HepG2 (cell line): ENCODE measurements around the gene HPCAL1. TPM values are rescaled to one million over a fixed set of nuclear protein-coding genes. Genes with fewer than 3 reads are reported as not detected.

Experiments used
- CENPX ChIP-seq: sonication (generic); formaldehyde crosslinking; IDR thresholded peaks from 2 replicates; pipeline ENCODE4 v1.9.0; 2021; ENCODE audit warnings: mild to moderate bottlenecking, missing genetic modification reagents, moderate library complexity
- FOXK1 ChIP-seq: sonication (generic); formaldehyde crosslinking; IDR thresholded peaks from 2 replicates; pipeline ENCODE4 v1.4.0; 2020; ENCODE audit warnings: low read depth, missing genetic modification reagents, borderline replicate concordance
- HHEX ChIP-seq: IDR thresholded peaks from 2 replicates; pipeline ENCODE4 v1.6.1; 2016; ENCODE audit warnings: control low read depth
- HMG20B ChIP-seq: conservative IDR thresholded peaks from 2 replicates; pipeline ENCODE4 v1.6.1; 2016; ENCODE audit warnings: missing genetic modification reagents, missing compliant biosample characterization
- HNRNPLL ChIP-seq: fragments of 200-400 bp; formaldehyde crosslinking; IDR thresholded peaks from 2 replicates; pipeline ENCODE4 v1.6.1; 2017; ENCODE audit warnings: mild to moderate bottlenecking, low read depth, low read length; ENCODE audit not compliant: poor library complexity, severe bottlenecking
- IKZF4 ChIP-seq: sonication (generic); formaldehyde crosslinking; IDR thresholded peaks from 2 replicates; pipeline ENCODE4 v1.5.1; 2020; ENCODE audit warnings: borderline replicate concordance, mild to moderate bottlenecking, low read depth, missing genetic modification reagents; ENCODE audit errors: not compliant biosample characterization
- KDM5B ChIP-seq: sonication (generic); formaldehyde crosslinking; IDR thresholded peaks from 2 replicates; pipeline ENCODE4 v1.4.0; 2020; ENCODE audit warnings: missing genetic modification reagents, mild to moderate bottlenecking, borderline replicate concordance
- MZF1 ChIP-seq: sonication (generic); formaldehyde crosslinking; IDR thresholded peaks from 2 replicates; pipeline ENCODE4 v1.8.1; 2023; ENCODE audit warnings: mild to moderate bottlenecking, missing genetic modification reagents, borderline replicate concordance
- NAIF1 ChIP-seq: sonication (generic); formaldehyde crosslinking; IDR thresholded peaks from 2 replicates; pipeline ENCODE4 v1.5.0; 2020; ENCODE audit warnings: mild to moderate bottlenecking, missing genetic modification reagents, borderline replicate concordance
- NR2F2 ChIP-seq: IDR thresholded peaks from 2 replicates; pipeline ENCODE4 v1.6.1; 2012; ENCODE audit warnings: low read depth, inconsistent platforms, borderline replicate concordance
- SMAD1 ChIP-seq: sonication (generic); formaldehyde crosslinking; IDR thresholded peaks from 2 replicates; pipeline ENCODE4 v1.4.0; 2020; ENCODE audit warnings: missing genetic modification reagents, low read depth, mild to moderate bottlenecking, borderline replicate concordance
- TBL1XR1 ChIP-seq: fragments of 150-350 bp; IDR thresholded peaks from 2 replicates; pipeline ENCODE4 v1.6.1; 2014; ENCODE audit warnings: borderline replicate concordance, low read length; ENCODE audit not compliant: partially characterized antibody
- TFE3 ChIP-seq: IDR thresholded peaks from 2 replicates; pipeline ENCODE4 v1.6.1; 2016
- THAP11 ChIP-seq: IDR thresholded peaks from 2 replicates; pipeline ENCODE4 v1.6.1; 2016; ENCODE audit warnings: missing biosample characterization, missing genetic modification reagents
- THRA ChIP-seq: sonication (generic); formaldehyde crosslinking; IDR thresholded peaks from 2 replicates; pipeline ENCODE4 v1.4.0; 2020; ENCODE audit warnings: missing genetic modification reagents, borderline replicate concordance
- YEATS4 ChIP-seq: sonication (generic); formaldehyde crosslinking; IDR thresholded peaks from 2 replicates; pipeline ENCODE4 v1.4.0; 2020; ENCODE audit warnings: missing genetic modification reagents, borderline replicate concordance
- YY1 ChIP-seq: IDR thresholded peaks from 2 replicates; pipeline ENCODE4 v1.6.1; 2011; ENCODE audit warnings: low read length, low read depth, moderate library complexity, mild to moderate bottlenecking; ENCODE audit not compliant: insufficient read depth, insufficient replicate concordance
- ZBTB34 ChIP-seq: sonication (generic); formaldehyde crosslinking; IDR thresholded peaks from 2 replicates; pipeline ENCODE4 v1.8.0; 2022; ENCODE audit warnings: mild to moderate bottlenecking, missing genetic modification reagents
- ZFP41 ChIP-seq: sonication (generic); formaldehyde crosslinking; IDR thresholded peaks from 2 replicates; pipeline ENCODE4 v1.4.0; 2020; ENCODE audit warnings: mild to moderate bottlenecking, missing genetic modification reagents, borderline replicate concordance
- ZNF224 ChIP-seq: sonication (generic); formaldehyde crosslinking; IDR thresholded peaks from 2 replicates; pipeline ENCODE4 v1.5.0; 2020; ENCODE audit warnings: mild to moderate bottlenecking, missing genetic modification reagents
- ZNF274 ChIP-seq: sonication (generic); formaldehyde crosslinking; IDR thresholded peaks from 2 replicates; pipeline ENCODE4 v1.5.1; 2020; ENCODE audit warnings: mild to moderate bottlenecking, missing genetic modification reagents
- ZNF350 ChIP-seq: sonication (generic); formaldehyde crosslinking; IDR thresholded peaks from 2 replicates; pipeline ENCODE4 v1.4.0; 2020; ENCODE audit warnings: mild to moderate bottlenecking, low read depth, missing genetic modification reagents, borderline replicate concordance
- ZNF737 ChIP-seq: sonication (generic); formaldehyde crosslinking; IDR thresholded peaks from 2 replicates; pipeline ENCODE4 v1.5.0; 2020; ENCODE audit warnings: missing genetic modification reagents, mild to moderate bottlenecking, borderline replicate concordance
- ZSCAN21 ChIP-seq: sonication (generic); formaldehyde crosslinking; IDR thresholded peaks from 2 replicates; pipeline ENCODE4 v1.8.0; 2022; ENCODE audit warnings: mild to moderate bottlenecking, missing genetic modification reagents, moderate library complexity, borderline replicate concordance
- polyA plus RNA-seq, 8 experiments: library from polyadenylated mRNA; depleted of rRNA in 3 of 8; stranded (reverse) in 7 of 8; unstranded in 1 of 8; fragments of >200 nt; fragmentation: Illumina TruSeq in 4 of 8; extraction: Trizol in 4 of 8; gene quantifications; 2 replicates each; pipeline versions ENCODE4 v1.2.1 to v1.2.3, GENCODE V29; 2011 to 2016; ENCODE audit warnings: low read depth in 4 of 8, missing spikeins in 1 of 8, mixed read lengths in 1 of 8; ENCODE audit not compliant: insufficient read depth in 1 of 8
- total RNA-seq, 5 experiments: library from RNA; depleted of rRNA; stranded (reverse); fragments of >200 nt; fragmentation: Illumina TruSeq; extraction: Trizol; gene quantifications; 2 replicates each; pipeline ENCODE4 v1.2.3, GENCODE V29; 2016; ENCODE audit warnings: low read depth in 1 of 5

HPCAL1 gene
- total and polyA plus RNA-seq, 2 of the 13 experiments (the other 11 are each of a cell fraction or from before 2014, with no cell fraction given): 29.5 to 29.9 TPM

- peak; percentile 24 for TF ChIP-seq YY1
- TF ChIP-seq CENPX (CRISPR knock-in tag): no peak
- TF ChIP-seq HHEX (CRISPR knock-in tag): peak; percentile 45; the same call in 1 of the 2 replicates
- 0 out of 2 replicates have a peak, but pooled peaks have one; percentile 77 for TF ChIP-seq ZNF224 (CRISPR knock-in tag)
- peak; percentile 97 for TF ChIP-seq ZSCAN21 (CRISPR knock-in tag)
- peak; percentile 97 for TF ChIP-seq THRA
- peak; percentile 90; the same call in 1 of the 2 replicates for TF ChIP-seq ZNF350 (CRISPR knock-in tag)
- no peak; the same call in 1 of the 2 replicates for TF ChIP-seq KDM5B
- TF ChIP-seq HMG20B (CRISPR knock-in tag): peak; percentile 85
- peak; percentile 53; the same call in 1 of the 2 replicates for TF ChIP-seq YEATS4 (CRISPR knock-in tag)
- TF ChIP-seq ZBTB34 (CRISPR knock-in tag): 0 out of 2 replicates have a peak, but pooled peaks have one; percentile 61
- TF ChIP-seq ZNF274: peak; percentile 85; the same call in 1 of the 2 replicates
- 0 out of 2 replicates have a peak, but pooled peaks have one; percentile 54 for TF ChIP-seq MZF1
- TF ChIP-seq NR2F2: peak; percentile 48; the same call in 1 of the 2 replicates
- no peak; the same call in 1 of the 2 replicates for TF ChIP-seq SMAD1 (CRISPR knock-in tag)
- TF ChIP-seq TBL1XR1: peak; percentile 83
- peak; percentile 76; the same call in 1 of the 2 replicates for TF ChIP-seq TFE3 (CRISPR knock-in tag)
- TF ChIP-seq FOXK1 (CRISPR knock-in tag): peak; percentile 99
- no peak for TF ChIP-seq IKZF4
- peak; percentile 81 for TF ChIP-seq THAP11 (CRISPR knock-in tag)
- TF ChIP-seq HNRNPLL: peak; percentile 73
- TF ChIP-seq NAIF1: no peak; the same call in 1 of the 2 replicates
- 0 out of 2 replicates have a peak, but pooled peaks have one; percentile 21 for TF ChIP-seq ZNF737 (CRISPR knock-in tag)
- 0 out of 2 replicates have a peak, but pooled peaks have one; percentile 43 for TF ChIP-seq ZFP41 (CRISPR knock-in tag)
Measured at GRCh38 chr2:10368491-10369231, 66.0 kb downstream of the HPCAL1 start (continued).
